K562 (cell line): ENCODE data around the gene PIGH. TPM values are rescaled to one million over a fixed set of nuclear protein-coding genes. Genes with fewer than 3 reads are reported as not detected.
A peak's percentile ranks its signal among the peaks of the same experiment; 100 is the strongest.

Source experiments
- CAMTA2 ChIP-seq: fragments of 250-450 bp; sonication (Bioruptor Pico); conservative IDR thresholded peaks from 2 replicates; pipeline ENCODE4 v1.5.1; 2022
- CSDE1 ChIP-seq, 2 experiments: fragments of 450-650 bp; IDR thresholded peaks; 2 replicates each; pipeline ENCODE4 v1.6.1; 2016; ENCODE audit warnings: mild to moderate bottlenecking in 1 of 2
- DPF2 ChIP-seq: fragments of 450-650 bp; IDR thresholded peaks from 2 replicates; pipeline ENCODE4 v1.6.1; 2016
- ESRRB ChIP-seq: fragments of 250-450 bp; sonication (Bioruptor Pico); IDR thresholded peaks from 2 replicates; pipeline ENCODE4 v1.5.0; 2020; ENCODE audit warnings: mild to moderate bottlenecking, moderate library complexity, borderline replicate concordance
- HDAC8 ChIP-seq: fragments of 450-650 bp; IDR thresholded peaks from 2 replicates; pipeline ENCODE4 v1.6.1; 2016; ENCODE audit warnings: mild to moderate bottlenecking, missing genetic modification characterization, moderate library complexity, missing compliant biosample characterization
- MTA3 ChIP-seq: fragments of 450-650 bp; formaldehyde crosslinking; IDR thresholded peaks from 2 replicates; pipeline ENCODE4 v1.6.1; 2017; ENCODE audit warnings: mild to moderate bottlenecking, borderline replicate concordance
- PCBP1 ChIP-seq: fragments of 200-400 bp; formaldehyde crosslinking; IDR thresholded peaks from 2 replicates; pipeline ENCODE4 v1.6.1; 2018; ENCODE audit warnings: mild to moderate bottlenecking, low read depth, low read length; ENCODE audit not compliant: poor library complexity, severe bottlenecking
- SNIP1 ChIP-seq: fragments of 450-650 bp; IDR thresholded peaks from 2 replicates; pipeline ENCODE4 v1.7.1; 2017; ENCODE audit warnings: low read depth, mild to moderate bottlenecking
- TFAM ChIP-seq: fragments of 250-450 bp; sonication (Bioruptor Pico); conservative IDR thresholded peaks from 2 replicates; pipeline ENCODE4 v1.5.0; 2021; ENCODE audit warnings: mild to moderate bottlenecking, moderate library complexity
- WHSC1 ChIP-seq: IDR thresholded peaks from one replicate; pipeline ENCODE4 v1.6.1; 2012; ENCODE audit warnings: low read length, control low read depth, inconsistent platforms
- ZNF121 ChIP-seq: sonication (generic); formaldehyde crosslinking; conservative IDR thresholded peaks from 2 replicates; pipeline ENCODE4 v1.8.0; 2022; ENCODE audit warnings: missing genetic modification reagents
- ZNF263 ChIP-seq: sonication (generic); formaldehyde crosslinking; IDR thresholded peaks from 2 replicates; pipeline ENCODE4 v1.8.0; 2022; ENCODE audit warnings: mild to moderate bottlenecking, missing genetic modification reagents, borderline replicate concordance
- polyA plus RNA-seq, 8 experiments: library from polyadenylated mRNA; depleted of rRNA in 4 of 8; stranded (reverse) in 5 of 8; unstranded in 3 of 8; fragments of >200 nt; fragmentation: Nextera tagmentation in 2 of 8; fragmentation: Illumina TruSeq in 1 of 8; extraction: Ambion mirVana in 2 of 8; extraction: Trizol in 1 of 8; gene quantifications; 2 replicates each; pipeline versions ENCODE4 v1.2.1 to v1.2.3, GENCODE V29; 2011 to 2014; ENCODE audit warnings: inconsistent platforms in 1 of 8, missing spikeins in 1 of 8
- total RNA-seq, 7 experiments: library from RNA; depleted of rRNA in 6 of 7; stranded (reverse); fragments of >200 nt in 6 of 7; fragmentation: Illumina TruSeq in 2 of 7; extraction: Trizol in 2 of 7; gene quantifications; 2 replicates each; pipeline versions ENCODE4 v1.2.1 to v1.2.3, GENCODE V29; 2011 to 2021; ENCODE audit warnings: low replicate concordance in 1 of 7
- TF ChIP-seq, protein P1 (sequence below), 3 experiments: fragments of 200-800 bp in 1 of 3; fragments of 250-450 bp in 1 of 3; fragments of 450-650 bp in 1 of 3; sonication (Bioruptor Pico) in 1 of 3; sonication (Bioruptor generic) in 1 of 3; formaldehyde crosslinking in 1 of 3; IDR thresholded peaks; 2 replicates each; pipeline versions ENCODE4 v1.6.1 to v1.8.0; 2016 to 2022; ENCODE audit warnings: mild to moderate bottlenecking in 2 of 3, missing genetic modification characterization in 2 of 3, missing compliant biosample characterization in 1 of 3, moderate library complexity in 1 of 3
- TF ChIP-seq, protein P2 (sequence below): sonication (generic); formaldehyde crosslinking; IDR thresholded peaks from 2 replicates; pipeline ENCODE4 v1.8.1; 2023; ENCODE audit warnings: mild to moderate bottlenecking, missing genetic modification reagents
- TF ChIP-seq, protein P3 (sequence below): sonication (generic); formaldehyde crosslinking; IDR thresholded peaks from 2 replicates; pipeline ENCODE4 v1.8.1; 2023; ENCODE audit warnings: mild to moderate bottlenecking, missing genetic modification reagents, moderate library complexity
- TF ChIP-seq, protein P4 (sequence below): fragments of 250-450 bp; sonication (Bioruptor Pico); IDR thresholded peaks from 2 replicates; pipeline ENCODE4 v1.5.0; 2021
- TF ChIP-seq, protein P5 (sequence below): fragments of 450-650 bp; conservative IDR thresholded peaks from 2 replicates; pipeline ENCODE4 v1.6.1; 2016; ENCODE audit warnings: missing genetic modification characterization, low read depth, mild to moderate bottlenecking, missing compliant biosample characterization, moderate library complexity

The PIGH gene
- total and polyA plus RNA-seq, 9 of the 15 experiments (the other 6 are each of a cell fraction or from before 2014, with no cell fraction given) = 21.1 to 53.4 (median 24.7) TPM

DNA sequence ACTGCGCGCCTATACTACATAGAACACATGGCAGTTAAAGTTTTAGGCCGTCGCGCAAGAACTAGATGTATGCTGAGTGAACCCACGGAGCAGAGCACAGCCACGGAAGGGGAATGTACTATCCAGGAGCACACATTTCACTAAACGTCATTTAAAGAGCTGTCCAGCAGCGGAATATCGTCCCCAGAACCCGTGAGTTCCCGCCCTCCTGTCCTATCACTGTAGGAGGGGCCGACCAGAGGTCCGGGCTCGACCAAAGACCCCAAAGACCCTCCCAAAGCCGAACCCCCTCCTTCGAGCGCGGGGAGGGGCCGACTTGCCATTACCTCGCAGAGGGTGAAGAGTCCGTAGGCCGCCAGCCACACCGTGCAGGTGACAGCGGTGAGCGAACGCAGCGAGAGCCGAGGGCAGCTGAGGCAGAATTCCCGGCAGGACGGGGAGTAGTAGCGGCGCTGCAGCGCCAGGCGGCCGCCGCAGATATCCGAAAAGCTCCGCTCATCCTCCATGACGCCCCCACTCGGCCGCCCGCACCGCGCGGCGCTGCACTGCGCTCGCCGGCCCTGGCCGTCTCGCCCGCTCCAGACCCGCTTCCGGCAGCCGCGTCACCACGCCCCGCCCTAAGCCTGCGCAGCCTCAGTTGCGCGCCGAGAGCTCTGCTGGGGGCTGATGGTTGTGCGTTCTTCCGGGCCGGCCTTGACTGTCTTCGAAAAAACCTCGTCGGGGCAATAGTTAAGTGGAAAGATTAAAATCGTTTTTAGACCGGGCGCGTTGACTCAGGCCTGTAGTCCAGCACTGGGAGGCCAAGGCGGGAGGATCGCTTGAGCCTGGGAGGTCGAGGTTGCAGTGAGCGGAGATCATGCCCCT is at the start of gene PIGH (continued):
- TF ChIP-seq HDAC8 (no peak; the same call in 1 of the 2 replicates), TFAM (no peak), MTA3 (peak; percentile 17; the same call in 1 of the 2 replicates), ESRRB (CRISPR knock-in tag) (no peak), ZNF121 (CRISPR knock-in tag) (no peak), DPF2 (no peak), CAMTA2 (CRISPR knock-in tag) (no peak), CSDE1 (IDR thresholded peaks at IDR 0.05) (no peak), ZNF263 (CRISPR knock-in tag) (no peak), SNIP1 (no peak), PCBP1 (no peak), WHSC1 (no peak)
- TF ChIP-seq, protein P1, sequence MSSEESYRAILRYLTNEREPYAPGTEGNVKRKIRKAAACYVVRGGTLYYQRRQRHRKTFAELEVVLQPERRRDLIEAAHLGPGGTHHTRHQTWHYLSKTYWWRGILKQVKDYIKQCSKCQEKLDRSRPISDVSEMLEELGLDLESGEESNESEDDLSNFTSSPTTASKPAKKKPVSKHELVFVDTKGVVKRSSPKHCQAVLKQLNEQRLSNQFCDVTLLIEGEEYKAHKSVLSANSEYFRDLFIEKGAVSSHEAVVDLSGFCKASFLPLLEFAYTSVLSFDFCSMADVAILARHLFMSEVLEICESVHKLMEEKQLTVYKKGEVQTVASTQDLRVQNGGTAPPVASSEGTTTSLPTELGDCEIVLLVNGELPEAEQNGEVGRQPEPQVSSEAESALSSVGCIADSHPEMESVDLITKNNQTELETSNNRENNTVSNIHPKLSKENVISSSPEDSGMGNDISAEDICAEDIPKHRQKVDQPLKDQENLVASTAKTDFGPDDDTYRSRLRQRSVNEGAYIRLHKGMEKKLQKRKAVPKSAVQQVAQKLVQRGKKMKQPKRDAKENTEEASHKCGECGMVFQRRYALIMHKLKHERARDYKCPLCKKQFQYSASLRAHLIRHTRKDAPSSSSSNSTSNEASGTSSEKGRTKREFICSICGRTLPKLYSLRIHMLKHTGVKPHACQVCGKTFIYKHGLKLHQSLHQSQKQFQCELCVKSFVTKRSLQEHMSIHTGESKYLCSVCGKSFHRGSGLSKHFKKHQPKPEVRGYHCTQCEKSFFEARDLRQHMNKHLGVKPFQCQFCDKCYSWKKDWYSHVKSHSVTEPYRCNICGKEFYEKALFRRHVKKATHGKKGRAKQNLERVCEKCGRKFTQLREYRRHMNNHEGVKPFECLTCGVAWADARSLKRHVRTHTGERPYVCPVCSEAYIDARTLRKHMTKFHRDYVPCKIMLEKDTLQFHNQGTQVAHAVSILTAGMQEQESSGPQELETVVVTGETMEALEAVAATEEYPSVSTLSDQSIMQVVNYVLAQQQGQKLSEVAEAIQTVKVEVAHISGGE (CRISPR knock-in tag; IDR thresholded peaks at IDR 0.05) = peak in 1 of 3 experiments; percentile 77; a peak in 3 of 6 replicates
- TF ChIP-seq, protein P2, sequence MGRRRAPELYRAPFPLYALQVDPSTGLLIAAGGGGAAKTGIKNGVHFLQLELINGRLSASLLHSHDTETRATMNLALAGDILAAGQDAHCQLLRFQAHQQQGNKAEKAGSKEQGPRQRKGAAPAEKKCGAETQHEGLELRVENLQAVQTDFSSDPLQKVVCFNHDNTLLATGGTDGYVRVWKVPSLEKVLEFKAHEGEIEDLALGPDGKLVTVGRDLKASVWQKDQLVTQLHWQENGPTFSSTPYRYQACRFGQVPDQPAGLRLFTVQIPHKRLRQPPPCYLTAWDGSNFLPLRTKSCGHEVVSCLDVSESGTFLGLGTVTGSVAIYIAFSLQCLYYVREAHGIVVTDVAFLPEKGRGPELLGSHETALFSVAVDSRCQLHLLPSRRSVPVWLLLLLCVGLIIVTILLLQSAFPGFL = no peak
- TF ChIP-seq, protein P3, sequence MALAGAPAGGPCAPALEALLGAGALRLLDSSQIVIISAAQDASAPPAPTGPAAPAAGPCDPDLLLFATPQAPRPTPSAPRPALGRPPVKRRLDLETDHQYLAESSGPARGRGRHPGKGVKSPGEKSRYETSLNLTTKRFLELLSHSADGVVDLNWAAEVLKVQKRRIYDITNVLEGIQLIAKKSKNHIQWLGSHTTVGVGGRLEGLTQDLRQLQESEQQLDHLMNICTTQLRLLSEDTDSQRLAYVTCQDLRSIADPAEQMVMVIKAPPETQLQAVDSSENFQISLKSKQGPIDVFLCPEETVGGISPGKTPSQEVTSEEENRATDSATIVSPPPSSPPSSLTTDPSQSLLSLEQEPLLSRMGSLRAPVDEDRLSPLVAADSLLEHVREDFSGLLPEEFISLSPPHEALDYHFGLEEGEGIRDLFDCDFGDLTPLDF = no peak
- TF ChIP-seq, protein P4, sequence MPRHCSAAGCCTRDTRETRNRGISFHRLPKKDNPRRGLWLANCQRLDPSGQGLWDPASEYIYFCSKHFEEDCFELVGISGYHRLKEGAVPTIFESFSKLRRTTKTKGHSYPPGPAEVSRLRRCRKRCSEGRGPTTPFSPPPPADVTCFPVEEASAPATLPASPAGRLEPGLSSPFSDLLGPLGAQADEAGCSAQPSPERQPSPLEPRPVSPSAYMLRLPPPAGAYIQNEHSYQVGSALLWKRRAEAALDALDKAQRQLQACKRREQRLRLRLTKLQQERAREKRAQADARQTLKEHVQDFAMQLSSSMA (CRISPR knock-in tag) = no peak
- TF ChIP-seq, protein P5, sequence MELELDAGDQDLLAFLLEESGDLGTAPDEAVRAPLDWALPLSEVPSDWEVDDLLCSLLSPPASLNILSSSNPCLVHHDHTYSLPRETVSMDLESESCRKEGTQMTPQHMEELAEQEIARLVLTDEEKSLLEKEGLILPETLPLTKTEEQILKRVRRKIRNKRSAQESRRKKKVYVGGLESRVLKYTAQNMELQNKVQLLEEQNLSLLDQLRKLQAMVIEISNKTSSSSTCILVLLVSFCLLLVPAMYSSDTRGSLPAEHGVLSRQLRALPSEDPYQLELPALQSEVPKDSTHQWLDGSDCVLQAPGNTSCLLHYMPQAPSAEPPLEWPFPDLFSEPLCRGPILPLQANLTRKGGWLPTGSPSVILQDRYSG (tag) = no peak
